Esophagus squamous epithelium (tissue), 5 donors: ENCODE measurements around the gene CLSTN1. TPM values are rescaled to one million over a fixed set of nuclear protein-coding genes. Genes with fewer than 3 reads are reported as not detected.

Experiments
- DNase-seq: peaks from one replicate; lab custom pipeline; 2025; lab: John Stamatoyannopoulos, UW
- H3K27ac ChIP-seq, 4 donors: fragments of 200-600 bp; sonication (generic); one replicate each; pipeline ENCODE4 v1.5.1; 2016 to 2019; ENCODE audit warnings: mild to moderate bottlenecking in 1 of 4
- H3K27me3 ChIP-seq, 4 donors: fragments of 200-600 bp; sonication (generic); 1 replicate in 3 of 4; 2 replicates in 1 of 4; pipeline versions ENCODE4 v1.5.1 to v1.6.0; 2017 to 2021; ENCODE audit warnings: antibody characterized with exemption in 1 of 4
- H3K36me3 ChIP-seq, 3 donors: fragments of 200-600 bp; sonication (generic); one replicate each; pipeline ENCODE4 v1.5.1; 2016 to 2019
- H3K4me1 ChIP-seq, 3 donors: fragments of 200-600 bp; sonication (generic); one replicate each; pipeline ENCODE4 v1.5.1; 2017 to 2019
- H3K4me3 ChIP-seq, 4 donors: fragments of 200-600 bp; sonication (generic); 1 replicate in 3 of 4; 2 replicates in 1 of 4; pipeline ENCODE4 v1.5.1; 2016 to 2019; ENCODE audit warnings: mild to moderate bottlenecking in 2 of 4, moderate library complexity in 1 of 4
- H3K9me3 ChIP-seq, 3 donors: fragments of 200-600 bp; sonication (generic); one replicate each; pipeline ENCODE4 v1.5.1; 2016 to 2019
- CTCF ChIP-seq, 6 experiments: fragments of 450-650 bp in 4 of 6; fragments of 200-600 bp in 2 of 6; sonication (generic) in 2 of 6; IDR thresholded peaks; one replicate each; pipeline ENCODE4 v1.5.1; 2016 to 2019; ENCODE audit warnings: antibody characterized with exemption in 6 of 6, mild to moderate bottlenecking in 4 of 6, moderate library complexity in 4 of 6
- POLR2A ChIP-seq, 4 donors: fragments of 450-650 bp; IDR thresholded peaks; one replicate each; pipeline ENCODE4 v1.6.1; 2017; ENCODE audit warnings: antibody characterized with exemption in 4 of 4, mild to moderate bottlenecking in 4 of 4, moderate library complexity in 3 of 4
- WGBS, 2 donors: methylation state at CpG; one replicate each; pipeline ENCODE4 v1.1.5; 2018; 5-methylcytosine and 5-hydroxymethylcytosine counted together
- intact Hi-C: fragments of 100-400 bp; cut with DNase I; formaldehyde crosslinking; loops from one replicate; pipeline ENCODE4 v1.15.0; 2022
- total RNA-seq, 4 donors: library from RNA; depleted of rRNA; stranded (reverse); fragments of >200 nt; gene quantifications; one replicate each; pipeline ENCODE4 v1.1.0, GENCODE V29; 2016
- donor health status: DM: yes; HTN: yes; CAD: no.

CLSTN1 gene
- total RNA-seq, 4 donors from 2014 or later: 57.3 to 68.4 (median 65.3) TPM

GRCh38 chr1:9733160-9733789 lies 90.5 kb downstream of the CLSTN1 start:
- TF ChIP-seq CTCF (IDR thresholded peaks at IDR 0.05) (no peak), POLR2A (IDR thresholded peaks at IDR 0.05) (no peak)
- Histone ChIP-seq H3K4me3 (no peak overlapping the region), H3K4me1 (no peaks in the 10 kb centered on the region), H3K27ac (no peak overlapping the region), H3K9me3 (no peaks in the 10 kb centered on the region), H3K36me3 (peaks cover 66 to 100% (median 82%) of the 10 kb centered on the region in 3 donors), H3K27me3 (no peaks in the 10 kb centered on the region)
- 85 to 96% methylated on average over 4 to 13 of the region's 14 CpGs for WGBS, 2 donors
- DNase-seq: no peak
- intact Hi-C loops: no loop called here

GRCh38 chr1:9732123-9732971 lies 91.4 kb downstream of the CLSTN1 start:
- Histone ChIP-seq H3K27me3 (no peaks in the 10 kb centered on the region), H3K9me3 (no peaks in the 10 kb centered on the region), H3K36me3 (peaks cover 66 to 100% (median 80%) of the 10 kb centered on the region in 3 donors), H3K27ac (no peak overlapping the region), H3K4me1 (no peaks in the 10 kb centered on the region), H3K4me3 (no peak overlapping the region)
- no peak for DNase-seq
- WGBS, 2 donors: 64 to 74% methylated on average over 12 to 16 of the region's 18 CpGs
- intact Hi-C loops: no loop called here
- TF ChIP-seq CTCF (IDR thresholded peaks at IDR 0.05) (no peak), POLR2A (IDR thresholded peaks at IDR 0.05) (no peak)

GRCh38 chr1:9731561-9731960 lies 92.2 kb downstream of the CLSTN1 start:
- no peak overlapping the region for H3K27ac ChIP-seq
- H3K9me3 ChIP-seq: no peaks in the 10 kb centered on the region
- 89 to 90% methylated on average over 10 to 18 of the region's 18 CpGs for WGBS, 2 donors
- TF ChIP-seq POLR2A (IDR thresholded peaks at IDR 0.05) (no peak), CTCF (IDR thresholded peaks at IDR 0.05) (no peak)
- no peak overlapping the region for H3K4me3 ChIP-seq
- no peaks in the 10 kb centered on the region for H3K4me1 ChIP-seq
- peaks cover 66 to 100% (median 86%) of the 10 kb centered on the region in 3 donors for H3K36me3 ChIP-seq
- H3K27me3 ChIP-seq: no peaks in the 10 kb centered on the region
- intact Hi-C loops: no loop called here
- no peak for DNase-seq

GRCh38 chr1:9731051-9731537 lies 92.7 kb downstream of the CLSTN1 start:
- Histone ChIP-seq H3K4me1 (no peaks in the 10 kb centered on the region), H3K4me3 (no peak overlapping the region), H3K27ac (peak overlapping the region in 1 of 4 donors; percentile 3), H3K9me3 (no peaks in the 10 kb centered on the region), H3K27me3 (no peaks in the 10 kb centered on the region), H3K36me3 (peaks cover 63 to 100% (median 83%) of the 10 kb centered on the region in 3 donors)
- WGBS, 2 donors: 89 to 94% methylated on average over 5 to 13 of the region's 31 CpGs
- intact Hi-C loops: no loop called here
- no peak for TF ChIP-seq CTCF (IDR thresholded peaks at IDR 0.05)
- no peak for TF ChIP-seq POLR2A (IDR thresholded peaks at IDR 0.05)
- DNase-seq: no peak
